IPS-20b (cell line): ENCODE data around the gene FLT3.
"Not testable (repeated sequence)": the region's sequence is repeated elsewhere in the genome, so short reads cannot be mapped to it uniquely, and the experiment has no call there.

Experiments
- H3K27ac ChIP-seq: one replicate; pipeline ENCODE4 v1.5.1; 2013; ENCODE audit warnings: low read length
- H3K27me3 ChIP-seq: 2 replicates; pipeline ENCODE4 v1.6.1; 2013; ENCODE audit warnings: mild to moderate bottlenecking, low read length, inconsistent platforms; ENCODE audit not compliant: insufficient read depth
- H3K36me3 ChIP-seq: 2 replicates; pipeline ENCODE4 v1.6.1; 2013; ENCODE audit warnings: low read depth, mild to moderate bottlenecking, inconsistent platforms, low read length, moderate library complexity; ENCODE audit not compliant: insufficient read depth
- H3K4me1 ChIP-seq: 2 replicates; pipeline ENCODE4 v1.6.1; 2013; ENCODE audit warnings: mild to moderate bottlenecking, control low read depth, inconsistent platforms, low read length, moderate library complexity; ENCODE audit not compliant: insufficient read depth
- H3K4me3 ChIP-seq: 2 replicates; pipeline ENCODE4 v1.5.1; 2013; ENCODE audit warnings: mild to moderate bottlenecking, low read length, inconsistent platforms
- H3K9ac ChIP-seq: 2 replicates; pipeline ENCODE4 v1.6.1; 2013; ENCODE audit warnings: low read depth, mild to moderate bottlenecking, inconsistent platforms, low read length, moderate library complexity
- H3K9me3 ChIP-seq: 2 replicates; pipeline ENCODE4 v1.6.1; 2013; ENCODE audit warnings: mild to moderate bottlenecking, low read depth, low read length, inconsistent platforms; ENCODE audit not compliant: insufficient read depth

FLT3 gene

DNA sequence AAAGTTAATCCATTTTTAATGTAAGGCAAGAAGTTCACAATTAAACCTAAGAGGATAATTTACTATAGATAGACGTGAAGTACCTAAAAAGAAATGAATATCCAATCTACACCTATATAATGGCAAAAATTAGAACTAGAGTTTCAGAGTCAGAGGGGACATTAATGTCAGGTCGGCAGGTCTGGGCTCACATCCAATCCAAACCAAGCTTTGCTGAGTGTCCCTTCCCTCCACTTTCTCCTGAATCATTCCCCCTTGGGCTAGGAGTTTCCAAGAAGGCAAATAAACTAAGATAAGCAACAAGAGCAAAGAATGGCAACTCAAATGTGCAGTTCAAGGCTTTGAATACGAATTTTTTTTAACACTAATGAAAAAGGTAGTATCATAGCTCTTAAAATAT lies 2.9 kb downstream of the FLT3 start:
- Histone ChIP-seq H3K27me3 (peaks cover 64% of the 10 kb centered on the region), H3K9me3 (no peaks in the 10 kb centered on the region), H3K9ac (no peak overlapping the region), H3K27ac (no peak overlapping the region), H3K4me1 (no peaks in the 10 kb centered on the region), H3K4me3 (no peak overlapping the region), H3K36me3 (no peaks in the 10 kb centered on the region)

DNA sequence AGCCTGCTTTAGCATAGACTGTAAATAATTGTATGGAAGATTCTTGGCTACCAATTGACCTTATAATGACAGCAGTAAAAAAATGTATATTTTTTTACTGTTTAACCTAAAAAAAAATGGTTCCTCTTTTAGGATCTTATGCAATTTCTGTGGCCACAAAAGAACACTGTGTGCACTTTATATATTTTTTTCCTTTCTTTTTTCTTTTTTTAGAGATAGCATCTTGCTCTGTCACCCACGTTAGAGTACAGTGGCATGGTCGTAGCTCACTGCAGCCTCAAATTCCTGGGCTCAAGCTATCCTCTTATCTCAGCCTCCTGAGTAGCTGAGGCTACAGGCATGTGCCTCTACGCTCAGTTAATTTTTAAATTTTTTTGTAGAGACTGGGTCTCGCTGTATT lies 6.1 kb downstream of the FLT3 start:
- no peaks in the 10 kb centered on the region for H3K9me3 ChIP-seq
- no peaks in the 10 kb centered on the region for H3K36me3 ChIP-seq
- no peak overlapping the region for H3K27ac ChIP-seq
- no peak overlapping the region for H3K9ac ChIP-seq
- peaks cover 32% of the 10 kb centered on the region for H3K27me3 ChIP-seq
- H3K4me3 ChIP-seq: no peak overlapping the region
- H3K4me1 ChIP-seq: no peaks in the 10 kb centered on the region

DNA sequence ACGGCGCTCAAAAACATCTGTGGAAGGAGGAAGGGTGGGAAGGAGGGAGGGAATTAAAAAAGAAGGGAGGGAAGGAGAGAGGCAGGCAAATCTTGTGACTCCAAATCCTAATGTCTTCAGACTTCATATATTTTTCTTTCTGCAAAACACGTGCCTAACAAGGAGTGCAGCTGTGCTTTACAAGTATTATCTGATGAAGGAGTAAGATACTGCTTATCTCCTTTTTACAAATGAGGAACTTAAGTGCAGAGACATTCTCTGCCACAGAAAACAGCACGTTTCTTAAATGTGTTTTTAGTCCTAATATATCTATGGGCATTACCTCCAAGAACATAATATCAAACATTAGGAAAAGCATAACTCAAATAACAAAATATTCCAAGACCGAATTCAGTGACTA lies 6.5 kb downstream of the FLT3 start:
- Histone ChIP-seq H3K9me3 (no peaks in the 10 kb centered on the region), H3K9ac (no peak overlapping the region), H3K27ac (no peak overlapping the region), H3K36me3 (no peaks in the 10 kb centered on the region), H3K4me3 (no peak overlapping the region), H3K27me3 (peaks cover 27% of the 10 kb centered on the region), H3K4me1 (no peaks in the 10 kb centered on the region)

DNA sequence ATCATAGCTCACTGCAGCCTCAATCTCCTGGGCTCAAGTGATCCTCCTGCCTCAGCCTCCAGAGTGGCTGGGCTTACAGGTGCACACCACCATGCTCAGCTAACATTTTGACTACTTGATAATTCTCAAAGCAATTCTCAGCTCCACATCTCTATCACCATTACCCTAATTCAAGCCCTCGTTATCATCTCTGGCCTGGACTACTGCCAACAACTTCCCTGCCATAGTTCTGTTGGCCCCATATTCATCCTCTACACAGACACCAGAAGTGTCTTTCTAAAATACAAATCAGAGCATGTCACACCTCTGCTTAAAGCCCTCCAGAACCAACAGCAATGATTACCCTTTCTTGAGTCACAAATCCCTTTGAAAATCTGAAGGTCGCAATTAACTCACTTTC lies 7.9 kb downstream of the FLT3 start:
- Histone ChIP-seq H3K4me1 (no peaks in the 10 kb centered on the region), H3K27ac (no peak overlapping the region), H3K9me3 (no peaks in the 10 kb centered on the region), H3K9ac (no peak overlapping the region), H3K27me3 (peaks cover 15% of the 10 kb centered on the region; the same call in 1 of the 2 replicates), H3K4me3 (no peak overlapping the region), H3K36me3 (no peaks in the 10 kb centered on the region)

DNA sequence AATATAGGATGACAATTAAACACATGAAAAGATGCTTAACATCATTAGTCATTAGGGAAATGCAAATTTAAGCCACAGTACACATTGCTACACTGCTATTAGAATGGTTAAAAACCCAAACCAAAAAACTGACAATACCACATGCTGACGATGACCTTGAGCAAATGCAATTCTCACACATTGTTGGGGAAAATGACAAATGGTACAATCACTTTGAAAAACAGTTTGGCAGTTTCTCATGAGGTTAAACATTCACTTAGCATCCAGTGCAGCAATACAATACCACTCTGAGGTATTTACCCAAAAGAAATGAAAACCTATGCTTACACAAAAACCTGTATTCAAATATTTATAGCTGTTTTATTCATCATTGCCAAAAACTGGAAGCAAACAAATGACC lies 11.3 kb downstream of the FLT3 start:
- H3K27ac ChIP-seq: no peak overlapping the region
- H3K36me3 ChIP-seq: no peaks in the 10 kb centered on the region
- H3K9ac ChIP-seq: no peak overlapping the region
- no peaks in the 10 kb centered on the region for H3K9me3 ChIP-seq
- peaks cover 7% of the 10 kb centered on the region; the same call in 1 of the 2 replicates for H3K27me3 ChIP-seq
- no peak overlapping the region for H3K4me3 ChIP-seq
- no peaks in the 10 kb centered on the region for H3K4me1 ChIP-seq

DNA sequence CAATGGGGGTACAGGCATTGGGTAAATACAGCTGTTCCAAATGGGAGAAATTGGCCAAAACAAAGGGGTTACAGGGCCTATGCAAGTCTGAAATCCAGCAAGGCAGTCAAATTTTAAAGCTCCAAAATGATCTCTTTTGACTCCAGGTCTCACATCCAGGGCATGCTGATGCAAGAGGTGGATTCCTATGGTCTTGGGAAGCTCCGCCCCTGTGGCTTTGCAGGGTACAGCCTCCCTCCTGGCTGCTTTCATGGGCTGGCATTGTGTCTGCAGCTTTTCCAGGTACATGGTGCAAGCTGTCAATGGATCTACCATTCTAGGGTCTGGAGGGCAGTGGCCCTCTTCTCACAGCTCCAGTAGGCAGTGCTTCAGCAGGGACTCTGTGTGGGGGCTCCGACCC lies 22.6 kb downstream of the FLT3 start:
- not testable (repeated sequence) for H3K4me3 ChIP-seq, H3K9me3 ChIP-seq, H3K4me1 ChIP-seq, H3K27me3 ChIP-seq, H3K36me3 ChIP-seq, H3K27ac ChIP-seq, H3K9ac ChIP-seq

DNA sequence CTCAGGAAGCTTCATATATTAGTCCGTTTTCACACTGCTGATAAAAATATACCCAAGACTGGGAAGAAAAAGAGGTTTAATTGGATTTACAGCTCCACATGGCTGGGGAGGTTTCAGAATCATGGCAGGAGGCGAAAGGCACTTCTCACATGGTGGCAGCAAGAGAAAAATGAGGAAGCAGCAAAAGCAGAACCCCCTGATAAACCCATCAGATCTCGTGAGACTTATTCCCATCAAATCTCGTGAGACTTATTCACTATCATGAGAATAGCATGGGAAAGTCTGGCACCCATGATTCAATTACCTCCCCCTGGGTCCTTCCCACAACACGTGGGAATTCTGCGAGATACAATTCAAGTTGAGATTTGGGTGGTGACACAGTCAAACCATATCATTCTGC lies 23.1 kb downstream of the FLT3 start:
- Histone ChIP-seq H3K9ac (no peak overlapping the region), H3K36me3 (no peaks in the 10 kb centered on the region), H3K4me3 (no peak overlapping the region), H3K4me1 (no peaks in the 10 kb centered on the region), H3K9me3 (no peaks in the 10 kb centered on the region), H3K27ac (no peak overlapping the region), H3K27me3 (no peaks in the 10 kb centered on the region)

DNA sequence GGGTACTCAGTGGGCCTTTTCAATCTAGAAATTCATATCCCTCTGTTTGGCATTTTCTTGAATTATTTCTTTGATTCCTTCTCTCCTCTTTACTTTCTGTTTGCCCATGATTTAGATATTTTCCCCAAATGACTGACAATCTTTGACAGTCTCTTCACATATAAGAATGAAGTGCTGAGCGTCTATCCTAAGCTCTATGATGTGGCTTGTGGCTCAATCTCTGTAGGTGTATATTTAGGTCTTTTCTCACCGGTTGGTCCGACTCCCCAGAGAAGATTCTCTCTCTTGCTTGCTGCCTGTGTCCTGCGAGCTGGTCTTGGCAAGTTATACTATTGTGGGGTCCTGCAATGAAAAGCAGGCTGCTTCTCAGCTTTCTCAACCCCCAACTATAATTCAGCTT lies 29.0 kb downstream of the FLT3 start:
- no peak overlapping the region for H3K9ac ChIP-seq

DNA sequence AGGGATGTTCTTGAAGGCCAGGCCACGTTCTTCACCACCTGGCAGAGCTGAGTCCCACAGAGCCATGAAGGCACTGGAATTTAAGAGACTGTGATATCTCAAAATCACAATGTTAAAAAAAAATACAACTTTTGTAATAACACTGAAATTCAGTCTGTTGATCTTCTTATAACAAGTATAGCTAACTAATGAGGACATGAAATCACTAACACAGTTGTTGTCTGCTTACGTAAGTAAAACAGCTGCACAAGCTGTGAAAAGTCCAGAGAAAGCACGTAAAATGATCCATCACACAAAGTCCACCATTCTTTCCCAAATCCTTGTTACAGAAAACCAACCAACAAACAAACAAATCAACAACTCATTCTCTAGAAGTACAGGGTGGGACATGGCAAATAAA lies 32.9 kb downstream of the FLT3 start:
- Histone ChIP-seq H3K9me3 (no peaks in the 10 kb centered on the region), H3K9ac (no peak overlapping the region), H3K4me1 (no peaks in the 10 kb centered on the region), H3K27me3 (no peaks in the 10 kb centered on the region), H3K36me3 (no peaks in the 10 kb centered on the region), H3K4me3 (no peak overlapping the region), H3K27ac (no peak overlapping the region)

More for the DNA sequence above, 29.0 kb downstream of the FLT3 start:
- no peak overlapping the region for H3K27ac ChIP-seq
- no peak overlapping the region for H3K4me3 ChIP-seq
- no peaks in the 10 kb centered on the region for H3K27me3 ChIP-seq
- H3K36me3 ChIP-seq: no peaks in the 10 kb centered on the region
- H3K9me3 ChIP-seq: no peaks in the 10 kb centered on the region
- no peaks in the 10 kb centered on the region for H3K4me1 ChIP-seq

DNA sequence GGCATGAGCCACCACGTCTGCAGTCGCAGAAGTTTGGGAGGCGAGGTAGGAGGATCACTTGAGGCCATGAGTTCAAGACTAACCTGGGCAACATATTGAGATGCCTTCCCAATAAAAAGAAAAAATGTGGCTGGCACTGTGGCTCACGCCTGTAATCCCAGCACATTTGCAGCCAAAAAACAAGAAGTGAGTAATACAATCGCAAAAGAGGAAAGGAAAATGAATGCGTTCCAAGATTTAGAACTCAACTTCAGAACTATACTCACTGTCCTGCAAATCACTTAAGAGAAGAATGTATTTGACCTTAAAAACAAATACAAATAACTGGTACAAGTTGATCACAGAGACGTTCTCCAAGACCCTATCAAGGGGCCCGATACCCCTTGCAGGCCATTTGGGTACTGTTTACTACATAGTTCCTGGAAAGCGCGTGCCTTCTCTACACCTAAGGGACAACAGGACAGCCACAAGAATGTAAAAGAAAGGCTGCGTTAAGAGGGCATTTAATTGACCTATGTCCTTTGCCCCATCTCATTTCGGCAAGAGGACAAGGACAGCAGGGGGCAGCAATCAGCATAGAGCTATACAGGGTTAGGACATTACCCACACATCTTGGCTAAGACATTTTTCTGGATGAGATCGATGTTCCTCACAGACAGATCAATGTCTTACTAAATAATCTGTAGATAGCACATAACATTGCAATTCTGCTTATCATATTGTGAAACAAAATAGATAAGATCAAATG lies 41.3 kb downstream of the FLT3 start:
- Histone ChIP-seq H3K9me3 (no peaks in the 10 kb centered on the region), H3K4me3 (no peak overlapping the region), H3K27me3 (no peaks in the 10 kb centered on the region), H3K4me1 (peaks cover 10% of the 10 kb centered on the region; the same call in 1 of the 2 replicates), H3K27ac (no peak overlapping the region), H3K36me3 (no peaks in the 10 kb centered on the region), H3K9ac (no peak overlapping the region)

DNA sequence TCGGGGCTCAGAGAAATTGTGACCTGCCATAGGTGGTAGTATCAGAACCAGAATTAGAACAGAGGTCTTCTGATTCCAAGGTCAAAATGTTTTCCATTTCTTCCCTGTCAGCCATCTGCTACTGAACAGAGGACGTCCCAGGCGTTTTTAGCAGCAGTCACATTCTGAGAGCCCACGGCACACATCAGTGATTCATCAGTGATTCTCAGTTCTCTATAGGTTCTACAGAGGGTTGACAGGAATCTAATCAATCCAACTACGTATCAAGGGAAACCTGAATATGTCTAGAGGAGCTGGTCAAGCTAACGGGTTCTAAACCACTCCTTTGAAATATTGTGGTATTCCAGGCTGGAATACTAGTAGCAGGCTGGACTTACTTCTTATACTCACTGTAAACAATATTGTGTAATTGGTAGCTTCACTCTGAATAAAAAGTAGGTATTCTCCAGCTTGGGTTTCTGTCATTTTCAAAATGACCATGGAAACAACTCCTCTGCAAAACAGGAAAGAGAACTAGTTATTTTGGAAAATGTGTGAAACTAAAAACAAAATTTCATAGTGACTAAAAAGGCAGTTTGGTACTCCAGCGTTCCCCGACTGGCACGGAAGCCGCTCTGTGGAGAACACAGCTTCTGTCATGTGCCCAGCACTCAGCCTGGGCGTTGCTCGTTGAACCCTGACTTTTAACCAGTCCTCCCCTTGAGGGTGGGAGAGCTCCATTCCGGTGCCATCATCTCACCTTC lies 43.2 kb downstream of the FLT3 start:
- H3K4me1 ChIP-seq: peaks cover 10% of the 10 kb centered on the region; the same call in 1 of the 2 replicates
- H3K27me3 ChIP-seq: no peaks in the 10 kb centered on the region
- no peak overlapping the region for H3K9ac ChIP-seq
- no peaks in the 10 kb centered on the region for H3K36me3 ChIP-seq
- H3K4me3 ChIP-seq: no peak overlapping the region
- no peak overlapping the region for H3K27ac ChIP-seq
- no peaks in the 10 kb centered on the region for H3K9me3 ChIP-seq

DNA sequence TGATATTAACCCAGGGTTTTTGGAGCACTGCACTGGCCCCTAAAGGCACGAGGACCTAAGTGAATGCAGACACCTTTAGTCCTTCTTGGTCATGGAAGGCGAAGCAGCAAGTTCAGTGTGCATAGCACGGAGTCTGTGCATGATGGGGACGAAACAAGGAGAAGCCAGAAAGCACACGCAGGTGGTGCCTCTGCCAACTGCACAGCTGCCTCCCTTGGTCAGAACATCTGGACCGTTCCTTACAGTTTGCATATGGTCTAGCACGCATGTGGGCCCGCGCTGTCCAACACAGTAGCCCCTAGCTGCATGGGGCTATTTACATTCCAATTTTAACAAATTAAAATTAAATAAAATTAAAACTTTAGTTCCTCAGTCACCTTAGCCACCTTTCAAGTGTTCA lies 44.0 kb downstream of the FLT3 start:
- Histone ChIP-seq H3K27ac (no peak overlapping the region), H3K4me1 (peaks cover 10% of the 10 kb centered on the region; the same call in 1 of the 2 replicates), H3K9ac (no peak overlapping the region), H3K27me3 (no peaks in the 10 kb centered on the region), H3K36me3 (no peaks in the 10 kb centered on the region), H3K4me3 (no peak overlapping the region), H3K9me3 (no peaks in the 10 kb centered on the region)
